ENCODE data around the gene ENDOD1. TPM values are rescaled to one million over a fixed set of nuclear protein-coding genes. Genes with fewer than 3 reads are reported as not detected.

ENDOD1 gene
- total and polyA plus RNA-seq, 4 donors: 2.2 to 35.6 (median 5.9) TPM

DNA sequence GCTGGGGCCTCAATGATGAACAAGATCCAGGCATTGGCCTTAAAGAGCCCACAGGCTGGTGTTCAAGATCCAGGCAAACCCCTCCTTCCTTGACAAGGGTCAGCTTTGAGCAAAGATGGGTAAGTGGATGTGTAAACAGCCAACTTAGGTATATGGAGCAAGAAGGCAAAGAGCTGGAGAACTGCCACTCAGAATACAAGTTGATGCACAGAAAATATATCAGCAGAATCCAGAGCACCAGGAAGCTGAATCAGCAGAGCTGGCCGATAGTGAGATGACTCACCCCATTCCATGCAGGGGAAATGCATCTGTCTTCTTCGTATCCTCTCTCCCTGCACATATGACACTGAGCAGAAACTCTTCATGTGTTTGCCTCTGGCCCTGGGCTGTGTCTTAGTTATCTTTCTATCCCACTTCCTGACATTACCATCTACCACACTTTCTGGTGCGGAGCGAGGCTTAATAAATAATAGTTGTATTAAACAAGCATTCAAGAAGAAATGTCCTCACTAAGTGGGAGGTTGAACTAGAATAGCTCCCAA lies 57.8 kb downstream of the ENDOD1 start:
- peak; percentile 65 for DNase-seq (ENCODE audit: low spot score)
- Histone ChIP-seq H3K27me3 (ENCODE audit: control insufficient read depth in 4 of 4, insufficient read depth in 4 of 4, low read length in 3 of 4) (no peaks in the 10 kb centered on the region), H3K27ac (ENCODE audit: low read depth in 1 of 2, low read length in 2 of 2) (peak overlapping the region in 1 of 2 donors; percentile 23), H3K4me3 (ENCODE audit: low read depth in 1 of 3, low read length in 3 of 3) (no peak overlapping the region), H3K9ac (ENCODE audit: low read depth in 1 of 2, low read length in 2 of 2) (no peak overlapping the region), H3K9me3 (ENCODE audit: control insufficient read depth in 4 of 4, low read length in 3 of 4) (no peaks in the 10 kb centered on the region), H3K36me3 (ENCODE audit: control insufficient read depth in 4 of 4, insufficient read depth in 3 of 4, low read depth in 1 of 4, low read length in 3 of 4) (no peaks in the 10 kb centered on the region), H3K4me1 (ENCODE audit: control insufficient read depth in 4 of 4, insufficient read depth in 4 of 4, low read length in 3 of 4) (peaks cover 0 to 22% (median 8%) of the 10 kb centered on the region in 4 donors)
- TF ChIP-seq JUND (IDR thresholded peaks at IDR 0.05): peak; percentile 92 to 93
- no peak for TF ChIP-seq HNF4G (IDR thresholded peaks at IDR 0.05)
- peak; percentile 14 to 17 for TF ChIP-seq RAD21 (IDR thresholded peaks at IDR 0.05)
- WGBS: 59% methylated on average over 4 of the region's 4 CpGs

DNA sequence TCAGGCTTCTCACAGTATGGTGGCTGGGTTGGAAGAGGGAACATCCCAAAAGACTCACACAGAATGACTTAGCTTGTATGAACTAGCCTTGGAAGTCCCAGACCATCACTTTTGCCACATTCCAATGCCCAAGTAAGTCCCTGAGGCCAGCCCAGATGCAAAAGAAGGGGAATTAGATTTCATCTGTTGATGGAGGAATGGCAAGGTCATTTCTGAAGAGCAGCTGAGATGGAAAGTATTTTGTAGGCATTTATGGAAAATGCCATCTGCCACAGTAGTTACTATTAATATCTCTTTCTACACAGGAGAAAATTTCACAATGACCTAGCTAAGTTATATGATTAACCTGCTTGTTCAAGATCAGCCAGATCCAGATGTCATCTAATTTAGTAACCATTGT lies 58.8 kb downstream of the ENDOD1 start:
- H3K9me3 ChIP-seq (ENCODE audit: control insufficient read depth in 4 of 4, low read length in 3 of 4): no peaks in the 10 kb centered on the region
- TF ChIP-seq FOXA1 (IDR thresholded peaks at IDR 0.05) (no peak), CTCF (IDR thresholded peaks at IDR 0.05; ENCODE audit: low read depth, low read length, missing input control) (no peak), SP1 (IDR thresholded peaks at IDR 0.05) (no peak), HNF4G (IDR thresholded peaks at IDR 0.05) (no peak), YY1 (IDR thresholded peaks at IDR 0.05) (no peak)
- TF ChIP-seq, protein P1, sequence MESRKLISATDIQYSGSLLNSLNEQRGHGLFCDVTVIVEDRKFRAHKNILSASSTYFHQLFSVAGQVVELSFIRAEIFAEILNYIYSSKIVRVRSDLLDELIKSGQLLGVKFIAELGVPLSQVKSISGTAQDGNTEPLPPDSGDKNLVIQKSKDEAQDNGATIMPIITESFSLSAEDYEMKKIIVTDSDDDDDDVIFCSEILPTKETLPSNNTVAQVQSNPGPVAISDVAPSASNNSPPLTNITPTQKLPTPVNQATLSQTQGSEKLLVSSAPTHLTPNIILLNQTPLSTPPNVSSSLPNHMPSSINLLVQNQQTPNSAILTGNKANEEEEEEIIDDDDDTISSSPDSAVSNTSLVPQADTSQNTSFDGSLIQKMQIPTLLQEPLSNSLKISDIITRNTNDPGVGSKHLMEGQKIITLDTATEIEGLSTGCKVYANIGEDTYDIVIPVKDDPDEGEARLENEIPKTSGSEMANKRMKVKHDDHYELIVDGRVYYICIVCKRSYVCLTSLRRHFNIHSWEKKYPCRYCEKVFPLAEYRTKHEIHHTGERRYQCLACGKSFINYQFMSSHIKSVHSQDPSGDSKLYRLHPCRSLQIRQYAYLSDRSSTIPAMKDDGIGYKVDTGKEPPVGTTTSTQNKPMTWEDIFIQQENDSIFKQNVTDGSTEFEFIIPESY (IDR thresholded peaks at IDR 0.05): no peak
- no peak for DNase-seq (ENCODE audit: low spot score)
- no peak overlapping the region for H3K9ac ChIP-seq (ENCODE audit: low read depth in 1 of 2, low read length in 2 of 2)
- no peaks in the 10 kb centered on the region for H3K36me3 ChIP-seq (ENCODE audit: control insufficient read depth in 4 of 4, insufficient read depth in 3 of 4, low read depth in 1 of 4, low read length in 3 of 4)
- H3K27ac ChIP-seq (ENCODE audit: low read depth in 1 of 2, low read length in 2 of 2): peak overlapping the region; percentile 7 to 30
- no peaks in the 10 kb centered on the region for H3K27me3 ChIP-seq (ENCODE audit: control insufficient read depth in 4 of 4, insufficient read depth in 4 of 4, low read length in 3 of 4)
- H3K4me1 ChIP-seq (ENCODE audit: control insufficient read depth in 4 of 4, insufficient read depth in 4 of 4, low read length in 3 of 4): peaks cover 0 to 25% (median 11%) of the 10 kb centered on the region in 4 donors
- no peak overlapping the region for H3K4me3 ChIP-seq (ENCODE audit: low read depth in 1 of 3, low read length in 3 of 3)

DNA sequence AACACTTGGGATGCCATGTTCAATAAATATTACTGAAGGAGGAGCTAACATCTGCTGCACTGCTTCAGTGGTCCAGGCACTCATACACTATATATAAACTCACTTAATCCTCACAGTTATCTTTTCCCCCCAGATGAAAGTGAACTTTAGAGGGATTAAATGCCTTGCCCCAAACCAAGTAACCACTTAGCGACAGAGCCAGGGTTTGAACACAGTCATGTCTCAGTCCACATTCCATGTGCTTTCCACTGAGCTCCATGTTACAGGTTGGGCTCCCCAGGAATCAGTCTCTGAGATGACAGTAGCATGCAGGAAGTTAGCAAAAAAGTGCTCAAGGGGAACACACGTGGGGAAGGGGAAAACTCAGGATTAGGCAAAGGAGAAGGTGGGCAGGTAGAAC lies 59.3 kb downstream of the ENDOD1 start:
- WGBS: 67% methylated on average over 2 of the region's 2 CpGs

More for the DNA sequence above, 59.3 kb downstream of the ENDOD1 start:
- H3K27ac ChIP-seq (ENCODE audit: low read depth in 1 of 2, low read length in 2 of 2): no peak overlapping the region
- TF ChIP-seq HNF4G (IDR thresholded peaks at IDR 0.05) (no peak), FOXA2 (IDR thresholded peaks at IDR 0.05) (no peak), JUND (IDR thresholded peaks at IDR 0.05) (no peak)
- H3K36me3 ChIP-seq (ENCODE audit: control insufficient read depth in 4 of 4, insufficient read depth in 3 of 4, low read depth in 1 of 4, low read length in 3 of 4): no peaks in the 10 kb centered on the region
- no peaks in the 10 kb centered on the region for H3K9me3 ChIP-seq (ENCODE audit: control insufficient read depth in 4 of 4, low read length in 3 of 4)
- no peaks in the 10 kb centered on the region for H3K27me3 ChIP-seq (ENCODE audit: control insufficient read depth in 4 of 4, insufficient read depth in 4 of 4, low read length in 3 of 4)
- no peak overlapping the region for H3K4me3 ChIP-seq (ENCODE audit: low read depth in 1 of 3, low read length in 3 of 3)
- peaks cover 0 to 25% (median 13%) of the 10 kb centered on the region in 4 donors for H3K4me1 ChIP-seq (ENCODE audit: control insufficient read depth in 4 of 4, insufficient read depth in 4 of 4, low read length in 3 of 4)
- no peak for DNase-seq (ENCODE audit: low spot score)
- no peak overlapping the region for H3K9ac ChIP-seq (ENCODE audit: low read depth in 1 of 2, low read length in 2 of 2)

Data from liver (tissue), 9 donors.